HepG2 (cell line): ENCODE measurements around the gene SSX2IP. TPM values are rescaled to one million over a fixed set of nuclear protein-coding genes. Genes with fewer than 3 reads are reported as not detected.
"Not testable (repeated sequence)": the region's sequence is repeated elsewhere in the genome, so short reads cannot be mapped to it uniquely, and the experiment has no call there.

Experiments
- ATAC-seq: fragments of 200-7000 bp; cut with Tn5 transposase; 3 replicates; pipeline ENCODE4 v1.9.1; 2020; ENCODE audit warnings: mild to moderate bottlenecking, moderate library complexity
- BruUV-seq: library from RNA; stranded (reverse); fragments of 400-500 nt; replicated peaks from 2 replicates; lab custom pipeline; 2021; lab: Mats Ljungman, UMichigan
- CTCF ChIA-PET: fragments of 300-600 bp; formaldehyde crosslinking; extraction: SDS; loops from one replicate; lab custom pipeline; 2021; ENCODE audit warnings: low total read pairs, inconsistent platforms, low intra/inter-chr PET ratio; lab: Yijun Ruan, JAX
- POLR2A ChIA-PET: fragments of 350-600 bp; sonication (Branson Sonifier 250); formaldehyde crosslinking; loops from one replicate; lab custom pipeline; 2020; ENCODE audit warnings: antibody characterized with exemption, inconsistent platforms; lab: Yijun Ruan, JAX
- DNase-seq: peaks from one replicate; pipeline ENCODE4 v3.0.0-alpha.2; 2015; ENCODE audit warnings: low spot score
- FAIRE-seq: peaks from 3 replicates; lab custom pipeline; 2011; peaks lifted over from hg19 to GRCh38; lab: Jason Lieb, UNC
- H2AFZ ChIP-seq: one replicate; pipeline ENCODE4 v1.6.1; 2011; ENCODE audit warnings: low read length, inconsistent platforms
- H3K27ac ChIP-seq: fragments of 300-600 bp; 3 replicates; pipeline ENCODE4 v1.8.0; 2011; ENCODE audit warnings: mixed run types, mild to moderate bottlenecking, mixed read lengths, low read length, inconsistent platforms; ENCODE audit not compliant: insufficient read depth; ENCODE audit errors: extremely low read length
- H3K27me3 ChIP-seq, 2 experiments: fragments of 200-600 bp in 1 of 2; 2 replicates in 1 of 2; 3 replicates in 1 of 2; pipeline versions ENCODE4 v1.6.0 to v1.8.0; 2011; ENCODE audit warnings: low read length in 2 of 2, mild to moderate bottlenecking in 2 of 2, moderate library complexity in 2 of 2, inconsistent platforms in 1 of 2; ENCODE audit not compliant: insufficient read depth in 2 of 2, control insufficient read depth in 1 of 2
- H3K36me3 ChIP-seq, 2 experiments: fragments of 200-600 bp in 1 of 2; replicated peaks in 1 of 2; 2 replicates in 1 of 2; 3 replicates in 1 of 2; pipeline versions ENCODE4 v1.5.1 to v1.8.0; 2011; ENCODE audit warnings: low read length in 2 of 2, inconsistent platforms in 1 of 2; ENCODE audit not compliant: insufficient read depth in 2 of 2, control insufficient read depth in 1 of 2
- H3K4me1 ChIP-seq: 2 replicates; pipeline ENCODE4 v1.5.1; 2012; ENCODE audit warnings: low read length, inconsistent platforms; ENCODE audit not compliant: insufficient read depth
- H3K4me2 ChIP-seq: 2 replicates; pipeline ENCODE4 v1.6.0; 2011; ENCODE audit warnings: low read depth, low read length, inconsistent platforms
- H3K4me3 ChIP-seq, 3 experiments: fragments of 200-600 bp in 1 of 3; sonication (generic), shearing (Covaris generic) in 1 of 3; replicated peaks in 1 of 3; 2 replicates each; pipeline ENCODE4 v1.5.1; 2011 to 2016; ENCODE audit warnings: low read length in 3 of 3, inconsistent platforms in 2 of 3, low read depth in 2 of 3, mild to moderate bottlenecking in 2 of 3, control low read depth in 1 of 3, mixed read lengths in 1 of 3; ENCODE audit not compliant: insufficient read depth in 1 of 3
- H3K79me2 ChIP-seq: one replicate; pipeline ENCODE4 v1.6.1; 2011; ENCODE audit warnings: low read length, inconsistent platforms; ENCODE audit not compliant: insufficient read depth
- H3K9ac ChIP-seq: 2 replicates; pipeline ENCODE4 v1.6.0; 2011; ENCODE audit warnings: mild to moderate bottlenecking, low read depth, low read length, inconsistent platforms; ENCODE audit not compliant: insufficient read depth
- H3K9me3 ChIP-seq: 2 replicates; pipeline ENCODE4 v1.5.1; 2012; ENCODE audit warnings: mild to moderate bottlenecking, low read length
- H4K20me1 ChIP-seq: 2 replicates; pipeline ENCODE4 v1.6.0; 2011; ENCODE audit warnings: inconsistent platforms, mild to moderate bottlenecking, low read length, moderate library complexity; ENCODE audit not compliant: insufficient read depth
- HMG20A ChIP-seq: IDR thresholded peaks from 2 replicates; pipeline ENCODE4 v1.6.1; 2016; ENCODE audit warnings: borderline replicate concordance
- IRF2 ChIP-seq: IDR thresholded peaks from 2 replicates; pipeline ENCODE4 v1.6.1; 2018; ENCODE audit warnings: missing genetic modification reagents, missing compliant biosample characterization
- SAFB2 ChIP-seq: sonication (generic); formaldehyde crosslinking; IDR thresholded peaks from 2 replicates; pipeline ENCODE4 v1.5.1; 2020; ENCODE audit warnings: missing genetic modification reagents, low read depth, mild to moderate bottlenecking, borderline replicate concordance
- ZNF510 ChIP-seq: sonication (generic); formaldehyde crosslinking; IDR thresholded peaks from 2 replicates; pipeline ENCODE4 v1.4.0; 2020; ENCODE audit warnings: low read depth, mild to moderate bottlenecking, missing genetic modification reagents
- WGBS: methylation state at CpG from one replicate; pipeline ENCODE4 v1.1.6; 2017; ENCODE audit warnings: low lambda C conversion rate; 5-methylcytosine and 5-hydroxymethylcytosine counted together
- in situ Hi-C: cut with HindIII; loops from 2 replicates; pipeline ENCODE4 v1.10.0; 2017; ENCODE audit warnings: low pct_unique_long_range_greater_than_20kb; ENCODE audit not compliant: extremely low pct_ligation_motif_present
- intact Hi-C: fragments of 100-400 bp; cut with micrococcal nuclease; formaldehyde crosslinking; loops from one replicate; pipeline ENCODE4 v1.10.0; 2022; ENCODE audit not compliant: unreplicated experiment
- polyA plus RNA-seq, 8 experiments: library from polyadenylated mRNA; depleted of rRNA in 3 of 8; stranded (reverse) in 7 of 8; unstranded in 1 of 8; fragments of >200 nt; fragmentation: Illumina TruSeq in 4 of 8; extraction: Trizol in 4 of 8; gene quantifications; 2 replicates each; pipeline versions ENCODE4 v1.2.1 to v1.2.3, GENCODE V29; 2011 to 2016; ENCODE audit warnings: low read depth in 4 of 8, missing spikeins in 1 of 8, mixed read lengths in 1 of 8; ENCODE audit not compliant: insufficient read depth in 1 of 8
- total RNA-seq, 5 experiments: library from RNA; depleted of rRNA; stranded (reverse); fragments of >200 nt; fragmentation: Illumina TruSeq; extraction: Trizol; gene quantifications; 2 replicates each; pipeline ENCODE4 v1.2.3, GENCODE V29; 2016; ENCODE audit warnings: low read depth in 1 of 5

Gene SSX2IP
- total and polyA plus RNA-seq, 2 of the 13 experiments (the other 11 are each of a cell fraction or from before 2014, with no cell fraction given) = 2.7 to 23.7 TPM

DNA sequence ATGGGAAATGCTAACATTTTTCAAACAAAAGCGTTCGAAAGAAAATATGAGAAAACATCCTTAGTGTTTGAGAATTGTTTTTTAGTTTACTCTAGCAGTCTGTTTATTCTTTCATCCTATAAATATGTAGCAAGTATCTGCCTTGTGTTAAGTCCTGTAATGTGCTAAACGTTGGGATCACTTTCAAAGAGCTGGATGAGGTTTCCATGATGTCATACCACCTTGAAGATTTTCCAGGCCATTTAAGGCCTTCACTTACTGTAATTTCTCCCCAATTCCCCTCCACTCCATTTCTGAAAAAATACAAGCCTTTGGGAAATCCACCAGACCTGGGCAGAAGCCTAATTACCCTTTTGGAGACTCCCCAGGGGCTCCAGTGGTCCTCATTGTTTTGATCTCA lies 91.8 kb downstream of the SSX2IP start (continued):
- no peak for TF ChIP-seq ZNF510
- no peak for TF ChIP-seq HMG20A (CRISPR knock-in tag)

DNA sequence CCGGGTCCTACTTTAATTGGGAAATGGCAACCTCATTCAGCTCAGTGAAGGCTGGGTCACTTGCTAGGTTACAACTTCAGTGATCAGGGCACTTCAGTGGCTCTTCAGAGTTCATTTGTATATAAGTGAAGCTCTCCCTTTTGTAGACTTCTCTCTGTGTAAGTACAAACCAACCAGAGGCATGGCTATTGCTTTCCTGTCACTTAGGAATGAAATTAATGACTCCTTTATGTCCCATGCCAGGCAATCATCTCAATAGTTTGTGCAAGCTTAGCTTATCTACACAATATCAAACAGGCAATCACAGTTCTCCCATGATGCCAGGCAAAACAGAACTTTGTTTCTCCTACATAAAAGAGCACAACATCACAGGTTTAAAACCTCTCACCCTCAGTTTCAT lies 93.2 kb downstream of the SSX2IP start:
- TF ChIP-seq IRF2 = no peak
- TF ChIP-seq SAFB2 = no peak
- POLR2A ChIA-PET = no interaction called here
- no TSS peak for BruUV-seq
- CTCF ChIA-PET = no interaction called here
- Histone ChIP-seq H3K9ac (no peak overlapping the region), H3K27ac (no peak overlapping the region), H4K20me1 (no peaks in the 10 kb centered on the region), H2AFZ (no peak overlapping the region), H3K4me2 (no peak overlapping the region), H3K4me3 (no peak overlapping the region), H3K79me2 (no peaks in the 10 kb centered on the region), H3K9me3 (no peaks in the 10 kb centered on the region), H3K27me3 (peaks cover 0 to 5% of the 10 kb centered on the region in 2 experiments; a peak in 2 of 5 replicates), H3K4me1 (no peaks in the 10 kb centered on the region), H3K36me3 (no peaks in the 10 kb centered on the region)
- intact Hi-C loops = no loop called here
- 0% methylated on average over 1 of the region's 1 CpG for WGBS
- no peak for DNase-seq
- in situ Hi-C loops = no loop called here
- no peak for ATAC-seq
- no peak for FAIRE-seq

DNA sequence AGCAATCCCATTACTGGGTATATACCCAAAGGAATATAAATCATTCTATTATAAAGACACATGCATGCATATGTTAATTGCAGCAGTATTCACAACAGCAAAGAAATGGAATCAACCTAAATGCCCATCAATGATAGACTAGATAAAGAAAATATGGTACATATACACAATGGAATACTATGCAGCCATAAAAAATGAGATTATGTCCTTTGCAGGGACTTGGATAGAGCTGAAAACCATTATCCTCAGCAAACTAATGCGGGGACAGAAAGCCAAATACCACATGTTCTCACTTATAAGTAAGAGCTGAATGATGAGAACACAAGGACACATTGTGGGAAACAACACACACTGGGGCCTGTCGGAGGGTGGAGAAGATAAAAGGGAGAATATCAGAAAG lies 95.3 kb downstream of the SSX2IP start:
- H3K9me3 ChIP-seq, H3K36me3 ChIP-seq, BruUV-seq, POLR2A ChIA-PET, H4K20me1 ChIP-seq, H3K4me2 ChIP-seq, H3K9ac ChIP-seq, H3K27me3 ChIP-seq, H3K79me2 ChIP-seq, H3K4me3 ChIP-seq, H2AFZ ChIP-seq, H3K27ac ChIP-seq, in situ Hi-C loops, CTCF ChIA-PET, DNase-seq, ATAC-seq, H3K4me1 ChIP-seq, intact Hi-C loops, FAIRE-seq: not testable (repeated sequence)
- WGBS = 39% methylated on average over 2 of the region's 2 CpGs

Other genes with a start within 250 kb of the SSX2IP start
- 39.0 and 58.4 TPM in 2 replicates for gene RPF1, start 211.2 kb downstream of the SSX2IP start, total RNA-seq (2016; rRNA removed; fragmentation: Illumina TruSeq; extraction: Trizol)
- 18.0 and 23.0 TPM in 2 replicates for gene RPF1, start 211.2 kb downstream of the SSX2IP start, polyA plus RNA-seq (2011; rRNA removed)
- gene SPATA1, start 184.1 kb downstream of the SSX2IP start, total RNA-seq (2016; rRNA removed; fragmentation: Illumina TruSeq; extraction: Trizol) = 1.1 and 1.4 TPM in 2 replicates
- gene SPATA1, start 184.1 kb downstream of the SSX2IP start, polyA plus RNA-seq (2011; rRNA removed) = 0.70 and 0.93 TPM in 2 replicates
- 137 and 176 TPM in 2 replicates for gene GNG5, start 183.9 kb downstream of the SSX2IP start, total RNA-seq (2016; rRNA removed; fragmentation: Illumina TruSeq; extraction: Trizol)
- 84.5 and 103 TPM in 2 replicates for gene GNG5, start 183.9 kb downstream of the SSX2IP start, polyA plus RNA-seq (2011; rRNA removed)
- 4.2 and 4.7 TPM in 2 replicates for gene CTBS, start 116.0 kb downstream of the SSX2IP start, total RNA-seq (2016; rRNA removed; fragmentation: Illumina TruSeq; extraction: Trizol)
- gene CTBS, start 116.0 kb downstream of the SSX2IP start, polyA plus RNA-seq (2011; rRNA removed) = 9.5 and 12.4 TPM in 2 replicates
- not detected in 2 replicates for gene LPAR3, start 202.7 kb upstream of the SSX2IP start, total RNA-seq (2016; rRNA removed; fragmentation: Illumina TruSeq; extraction: Trizol)
- gene LPAR3, start 202.7 kb upstream of the SSX2IP start, polyA plus RNA-seq (2011; rRNA removed) = not detected in 2 replicates